ENCODE results near the gene MEGF11.
A peak's percentile ranks its signal among the peaks of the same experiment; 100 is the strongest.
"Not testable (repeated sequence)": the region's sequence is repeated elsewhere in the genome, so short reads cannot be mapped to it uniquely, and the experiment has no call there.

Gene MEGF11

DNA sequence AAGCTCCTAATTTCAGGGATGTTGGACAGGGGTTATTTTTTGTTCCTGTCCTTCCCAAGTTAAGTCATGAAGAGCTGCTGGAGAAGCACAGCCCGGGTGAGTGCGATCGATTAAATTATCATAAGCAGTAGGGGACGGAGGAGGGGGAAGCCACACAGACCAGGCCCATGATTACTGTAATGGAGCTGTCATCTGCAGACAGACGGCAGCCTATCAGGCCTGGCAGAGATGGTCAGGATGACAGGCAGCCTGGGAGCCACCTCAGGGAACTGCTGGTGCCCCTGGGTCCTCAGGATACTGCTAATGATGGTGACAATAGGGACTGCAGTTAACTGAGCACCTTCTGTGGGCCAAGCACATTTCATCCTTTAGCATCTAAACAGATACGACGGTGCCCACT lies 236.6 kb downstream of the MEGF11 start:
- TF ChIP-seq Cebpa-rat (IDR thresholded peaks at IDR 0.05): no peak
- Histone ChIP-seq H3K27ac (0 out of 22 replicates have a peak overlapping the region, but pooled peaks of 1 of the 11 experiments have one; percentile 17), H3K4me3 (no peak overlapping the region), H3K27me3 (no peaks in the 10 kb centered on the region), H3K9me3 (replicated peaks in 1 of 11) (no peaks in the 10 kb centered on the region), H3K9ac (no peak overlapping the region), H4K20me1 (no peaks in the 10 kb centered on the region; a peak in 1 of 22 replicates), H3K36me3 (no peaks in the 10 kb centered on the region), H3K4me1 (peaks cover 6 to 49% (median 38%) of the 10 kb centered on the region in 10 experiments; a peak in 17 of 20 replicates), H3K4me2 (no peak overlapping the region; a peak in 1 of 22 replicates)

- no peak overlapping the region for H3K9ac ChIP-seq
- no peaks in the 10 kb centered on the region; a peak in 1 of 22 replicates for H4K20me1 ChIP-seq
- H3K4me1 ChIP-seq: peaks cover 6 to 49% (median 38%) of the 10 kb centered on the region in 10 experiments; a peak in 17 of 20 replicates
- H3K27ac ChIP-seq: no peak overlapping the region
- H3K4me2 ChIP-seq: no peak overlapping the region
- no peaks in the 10 kb centered on the region for H3K36me3 ChIP-seq
- H3K27me3 ChIP-seq: no peaks in the 10 kb centered on the region
- H3K9me3 ChIP-seq (replicated peaks in 1 of 11): no peaks in the 10 kb centered on the region
- TF ChIP-seq Cebpa-rat (IDR thresholded peaks at IDR 0.05): no peak
- no peak overlapping the region for H3K4me3 ChIP-seq
Measured at GRCh38 chr15:66016199-66016598, 237.4 kb downstream of the MEGF11 start.

GRCh38 chr15:66014635-66015182 lies 238.8 kb downstream of the MEGF11 start:
- Histone ChIP-seq H3K36me3 (no peaks in the 10 kb centered on the region), H3K27me3 (no peaks in the 10 kb centered on the region), H3K9me3 (replicated peaks in 1 of 11) (no peaks in the 10 kb centered on the region), H3K9ac (peak overlapping the region in 1 of 11 experiments; percentile 47; a peak in 1 of 22 replicates), H3K27ac (peak overlapping the region in 5 of 11 experiments; percentile 37 to 72 (median 64); a peak in 9 of 22 replicates), H4K20me1 (no peaks in the 10 kb centered on the region; a peak in 1 of 22 replicates), H3K4me2 (peak overlapping the region; percentile 25 to 78 (median 63); a peak in 21 of 22 replicates), H3K4me1 (peaks cover 6 to 49% (median 38%) of the 10 kb centered on the region in 10 experiments; a peak in 19 of 20 replicates), H3K4me3 (no peak overlapping the region)
- peak in 2 of 11 experiments; percentile 25 to 81; a peak in 3 of 22 replicates for TF ChIP-seq Cebpa-rat (IDR thresholded peaks at IDR 0.05)

- H3K4me3 ChIP-seq: no peak overlapping the region
- H3K27ac ChIP-seq: peak overlapping the region in 5 of 11 experiments; percentile 17 to 67 (median 64); a peak in 10 of 22 replicates
- H3K9ac ChIP-seq: peak overlapping the region in 1 of 11 experiments; percentile 47; a peak in 1 of 22 replicates
- no peak for TF ChIP-seq Cebpa-rat (IDR thresholded peaks at IDR 0.05)
- no peaks in the 10 kb centered on the region; a peak in 1 of 22 replicates for H4K20me1 ChIP-seq
- no peaks in the 10 kb centered on the region for H3K9me3 ChIP-seq (replicated peaks in 1 of 11)
- H3K4me2 ChIP-seq: peak overlapping the region in 9 of 11 experiments; percentile 46 to 78 (median 68); a peak in 17 of 22 replicates
- H3K4me1 ChIP-seq: peaks cover 13 to 49% (median 40%) of the 10 kb centered on the region in 10 experiments
- no peaks in the 10 kb centered on the region for H3K36me3 ChIP-seq
- H3K27me3 ChIP-seq: no peaks in the 10 kb centered on the region
Measured at GRCh38 chr15:66014022-66014421, 239.5 kb downstream of the MEGF11 start.

- H3K27me3 ChIP-seq: no peaks in the 10 kb centered on the region
- H3K27ac ChIP-seq: no peak overlapping the region
- peaks cover 0 to 12% (median 0%) of the 10 kb centered on the region in 11 experiments; a peak in 3 of 22 replicates for H4K20me1 ChIP-seq
- no peak overlapping the region for H3K9ac ChIP-seq
- no peak for TF ChIP-seq Cebpa-rat (IDR thresholded peaks at IDR 0.05)
- H3K36me3 ChIP-seq: no peaks in the 10 kb centered on the region
- H3K4me2 ChIP-seq: peak overlapping the region in 4 of 11 experiments; percentile 0 to 47 (median 11); a peak in 4 of 22 replicates
- no peak overlapping the region for H3K4me3 ChIP-seq
- H3K4me1 ChIP-seq: peaks cover 10 to 21% (median 15%) of the 10 kb centered on the region in 10 experiments
- H3K9me3 ChIP-seq (replicated peaks in 1 of 11): no peaks in the 10 kb centered on the region
Measured at GRCh38 chr15:66008940-66009562, 244.5 kb downstream of the MEGF11 start.

DNA sequence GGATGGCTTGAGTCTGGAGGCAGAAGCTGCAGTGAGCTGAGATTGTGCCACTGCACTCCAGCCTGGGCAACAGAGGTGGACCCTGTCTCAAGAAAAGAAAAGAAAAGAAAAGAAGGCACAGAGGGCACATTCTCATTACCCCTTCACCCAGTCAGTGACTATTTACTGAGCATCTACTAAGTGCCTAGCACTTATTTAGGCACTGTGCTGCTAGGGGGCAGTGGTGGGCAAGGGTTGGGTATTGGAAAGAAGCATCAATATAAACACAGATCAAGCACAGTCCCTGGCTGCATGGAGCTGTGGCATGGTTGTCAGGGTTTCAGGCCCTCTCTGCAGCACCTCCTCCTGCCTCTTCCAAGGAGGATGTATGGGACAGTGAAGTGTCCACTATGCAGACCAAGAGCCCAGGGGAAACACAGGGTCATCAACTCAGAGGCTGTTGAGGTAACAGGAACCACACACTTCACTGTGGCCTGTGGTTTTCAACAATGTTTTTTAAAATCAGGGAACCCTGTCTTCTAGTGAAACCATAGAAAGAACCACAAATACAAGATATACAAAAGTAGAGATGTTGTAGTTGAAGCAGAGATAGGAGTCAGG lies 245.8 kb downstream of the MEGF11 start:
- Histone ChIP-seq H3K9me3 (replicated peaks in 1 of 11) (no peaks in the 10 kb centered on the region), H3K4me1 (peaks cover 0 to 15% (median 6%) of the 10 kb centered on the region in 10 experiments; a peak in 15 of 20 replicates), H4K20me1 (peaks cover 0 to 12% (median 0%) of the 10 kb centered on the region in 11 experiments; a peak in 5 of 22 replicates), H3K36me3 (no peaks in the 10 kb centered on the region), H3K9ac (no peak overlapping the region), H3K4me2 (no peak overlapping the region), H3K4me3 (no peak overlapping the region), H3K27ac (no peak overlapping the region), H3K27me3 (no peaks in the 10 kb centered on the region)
- TF ChIP-seq Cebpa-rat (IDR thresholded peaks at IDR 0.05): no peak

- Histone ChIP-seq H3K36me3 (no peaks in the 10 kb centered on the region), H3K27ac (no peak overlapping the region), H3K27me3 (no peaks in the 10 kb centered on the region), H4K20me1 (peaks cover 0 to 12% (median 0%) of the 10 kb centered on the region in 11 experiments; a peak in 5 of 22 replicates), H3K4me2 (no peak overlapping the region), H3K4me1 (peaks cover 0 to 15% (median 5%) of the 10 kb centered on the region in 10 experiments; a peak in 10 of 20 replicates), H3K4me3 (no peak overlapping the region), H3K9me3 (replicated peaks in 1 of 11) (no peaks in the 10 kb centered on the region), H3K9ac (no peak overlapping the region)
- no peak for TF ChIP-seq Cebpa-rat (IDR thresholded peaks at IDR 0.05)
Measured at GRCh38 chr15:66006986-66007385, 246.6 kb downstream of the MEGF11 start.

- Histone ChIP-seq H4K20me1 (peaks cover 0 to 27% (median 0%) of the 10 kb centered on the region in 11 experiments; a peak in 7 of 22 replicates), H3K4me2 (no peak overlapping the region), H3K36me3 (no peaks in the 10 kb centered on the region), H3K9ac (no peak overlapping the region), H3K27ac (no peak overlapping the region), H3K27me3 (no peaks in the 10 kb centered on the region), H3K4me3 (no peak overlapping the region), H3K9me3 (replicated peaks in 1 of 11) (no peaks in the 10 kb centered on the region), H3K4me1 (peaks cover 0 to 13% (median 5%) of the 10 kb centered on the region in 10 experiments; a peak in 10 of 20 replicates)
- TF ChIP-seq Cebpa-rat (IDR thresholded peaks at IDR 0.05): no peak
Measured at GRCh38 chr15:66004618-66005262, 248.8 kb downstream of the MEGF11 start.

GRCh38 chr15:66003129-66003528 lies 250.4 kb downstream of the MEGF11 start:
- H3K4me3 ChIP-seq; H3K27ac ChIP-seq; H3K36me3 ChIP-seq; H3K9me3 ChIP-seq (replicated peaks in 1 of 11); H3K9ac ChIP-seq; H3K27me3 ChIP-seq; H3K4me2 ChIP-seq; H3K4me1 ChIP-seq: not testable (repeated sequence)
- peaks cover 0 to 28% (median 0%) of the 10 kb centered on the region in 11 experiments; a peak in 7 of 22 replicates for H4K20me1 ChIP-seq

Measured in BLaER1 treated with 17β-estradiol and CSF1 and Interleukin-3, amounts not matched to agents 10 nM and 100 nM (cell line).